ENCODE results near the gene PGAM2. TPM values are rescaled to one million over a fixed set of nuclear protein-coding genes. Genes with fewer than 3 reads are reported as not detected.

Gene PGAM2
- total and polyA plus RNA-seq, 2 experiments from 2014 or later = not detected

DNA sequence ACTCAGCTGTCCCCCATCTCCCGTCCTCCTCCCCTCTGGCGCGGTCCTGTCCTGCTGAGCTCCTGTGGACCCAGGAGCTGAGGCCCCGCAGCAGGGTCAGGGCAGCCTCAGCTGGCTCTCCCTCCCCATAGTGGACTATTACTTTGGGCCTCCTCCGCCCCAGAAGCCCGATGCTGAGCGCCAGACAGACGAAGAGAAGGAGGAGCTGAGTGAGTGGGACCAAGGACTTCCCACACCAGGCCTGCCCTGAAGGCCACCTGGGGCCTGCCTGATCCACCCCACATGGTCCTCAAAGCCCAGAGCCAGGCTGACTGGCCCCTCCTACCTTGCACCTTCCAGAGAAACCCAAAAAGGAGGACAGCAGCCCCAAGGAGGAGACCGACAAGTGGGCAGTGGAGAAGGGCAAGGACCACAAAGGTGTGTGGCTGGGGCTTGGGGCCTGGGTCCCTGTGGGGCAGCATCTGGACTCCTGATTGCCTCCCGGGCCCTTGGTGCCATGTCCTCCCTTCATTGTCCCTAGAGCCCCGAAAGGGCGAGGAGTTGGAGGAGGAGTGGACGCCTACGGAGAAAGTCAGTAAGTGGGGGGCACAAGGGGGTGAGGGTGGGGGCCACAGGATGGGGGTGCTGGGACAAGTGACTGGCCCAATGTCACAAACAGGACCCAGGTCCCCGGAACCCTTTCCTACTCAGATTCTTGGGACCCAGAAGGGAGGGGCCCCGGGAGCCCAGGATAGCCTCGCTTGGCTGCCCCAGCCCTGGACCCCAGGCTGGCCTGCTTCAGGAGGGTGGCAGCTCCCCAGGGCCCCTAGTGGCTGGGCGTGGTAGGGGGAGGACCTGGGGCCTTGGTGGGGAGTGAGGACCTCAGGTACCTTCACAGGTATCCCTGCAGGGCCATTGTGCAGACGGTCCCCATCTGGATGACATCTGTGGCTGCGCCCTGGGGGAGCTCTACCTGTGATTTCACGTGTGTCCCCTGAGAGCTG is 43.7 kb upstream of the PGAM2 start:
- Histone ChIP-seq H3K4me1 (ENCODE audit: insufficient read depth) (peaks cover 20% of the 10 kb centered on the region), H2AFZ (no peak overlapping the region), H3K79me2 (ENCODE audit: insufficient read depth) (peaks cover 26% of the 10 kb centered on the region), H3K9me3 (ENCODE audit: low read depth) (no peaks in the 10 kb centered on the region), H3K4me2 (ENCODE audit: unreplicated experiment) (no peak overlapping the region), H3F3A (ENCODE audit: insufficient read depth) (no peaks in the 10 kb centered on the region), H3K9ac (no peak overlapping the region), H3K27ac (no peak overlapping the region), H4K20me1 (ENCODE audit: insufficient read depth) (no peaks in the 10 kb centered on the region), H3K36me3 (ENCODE audit: low read depth) (no peaks in the 10 kb centered on the region), H3K9me2 (ENCODE audit: insufficient read depth) (no peaks in the 10 kb centered on the region), H3K27me3 (replicated peaks; ENCODE audit: insufficient read depth) (no peaks in the 10 kb centered on the region), H3K4me3 (no peak overlapping the region)
- 79 to 80% methylated on average over 15 to 21 of the region's 21 CpGs for WGBS, 2 experiments (ENCODE audit: low coverage in 1 of 2, low lambda C conversion rate in 2 of 2, missing lambda C conversion rate in 2 of 2)
- DNase-seq = no peak
- no peak for TF ChIP-seq EZH2phosphoT487 (IDR thresholded peaks at IDR 0.05; ENCODE audit: insufficient read depth, low read depth)
- no peak for TF ChIP-seq EZH2 (IDR thresholded peaks at IDR 0.05; ENCODE audit: insufficient read depth, poor library complexity, severe bottlenecking)
- in situ Hi-C loops (cut with MboI) = no loop called here

DNA sequence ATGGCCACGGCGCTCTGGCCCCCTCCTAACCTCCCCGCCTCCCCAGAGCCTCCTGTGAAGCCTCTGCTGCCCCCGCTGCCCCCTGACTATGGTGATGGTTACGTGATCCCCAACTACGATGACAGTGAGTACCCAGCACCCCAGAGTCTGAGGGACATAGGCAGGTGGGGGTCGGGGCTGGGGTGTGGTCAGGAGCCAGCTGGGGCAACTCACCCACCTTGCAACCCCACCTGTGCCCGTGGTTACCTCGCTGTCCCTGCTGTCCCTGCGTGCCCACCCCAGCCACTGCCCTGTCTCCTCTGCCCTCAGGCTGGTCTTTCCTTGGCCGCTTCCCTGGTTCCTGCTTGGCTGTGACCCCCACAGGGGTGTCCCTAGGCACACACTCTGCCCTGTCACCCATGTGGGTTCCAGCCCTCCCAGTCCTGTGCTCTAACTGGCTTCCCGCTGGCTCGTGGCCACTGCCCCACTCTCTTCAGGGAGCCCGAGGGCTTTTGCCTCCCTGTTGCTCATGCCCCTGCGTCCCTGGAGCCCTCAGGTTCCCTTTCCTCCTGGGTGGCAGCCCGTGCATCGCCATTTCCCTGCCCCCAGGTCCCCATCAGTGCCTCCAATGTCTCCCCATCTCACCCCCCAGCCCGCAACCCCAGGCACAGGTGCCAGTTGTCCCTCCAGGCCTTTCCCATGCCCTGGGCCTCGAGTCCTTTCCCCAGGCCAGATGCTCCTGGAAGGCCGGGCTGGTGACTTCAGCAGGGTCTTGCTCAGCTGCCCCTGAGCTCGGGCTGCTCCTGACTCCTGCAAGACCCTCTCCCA is 42.8 kb upstream of the PGAM2 start:
- H3K4me1 ChIP-seq (ENCODE audit: insufficient read depth) = peaks cover 20% of the 10 kb centered on the region
- 84 to 96% methylated on average over 14 to 21 of the region's 21 CpGs for WGBS, 2 experiments (ENCODE audit: low coverage in 1 of 2, low lambda C conversion rate in 2 of 2, missing lambda C conversion rate in 2 of 2)
- H3K4me3 ChIP-seq = no peak overlapping the region
- no peak for DNase-seq
- H3K9ac ChIP-seq = no peak overlapping the region
- peaks cover 6% of the 10 kb centered on the region; the same call in 1 of the 2 replicates for H3F3A ChIP-seq (ENCODE audit: insufficient read depth)
- no peaks in the 10 kb centered on the region for H3K36me3 ChIP-seq (ENCODE audit: low read depth)
- H3K79me2 ChIP-seq (ENCODE audit: insufficient read depth) = peaks cover 26% of the 10 kb centered on the region
- H3K27me3 ChIP-seq (replicated peaks; ENCODE audit: insufficient read depth) = no peaks in the 10 kb centered on the region
- no peak for TF ChIP-seq EZH2 (IDR thresholded peaks at IDR 0.05; ENCODE audit: insufficient read depth, poor library complexity, severe bottlenecking)
- no peak for TF ChIP-seq EZH2phosphoT487 (IDR thresholded peaks at IDR 0.05; ENCODE audit: insufficient read depth, low read depth)
- no peak overlapping the region for H3K27ac ChIP-seq
- H3K9me3 ChIP-seq (ENCODE audit: low read depth) = no peaks in the 10 kb centered on the region
- H3K4me2 ChIP-seq (ENCODE audit: unreplicated experiment) = no peak overlapping the region
- H4K20me1 ChIP-seq (ENCODE audit: insufficient read depth) = no peaks in the 10 kb centered on the region
- in situ Hi-C loops (cut with MboI) = no loop called here
- no peaks in the 10 kb centered on the region for H3K9me2 ChIP-seq (ENCODE audit: insufficient read depth)
- no peak overlapping the region for H2AFZ ChIP-seq

DNA sequence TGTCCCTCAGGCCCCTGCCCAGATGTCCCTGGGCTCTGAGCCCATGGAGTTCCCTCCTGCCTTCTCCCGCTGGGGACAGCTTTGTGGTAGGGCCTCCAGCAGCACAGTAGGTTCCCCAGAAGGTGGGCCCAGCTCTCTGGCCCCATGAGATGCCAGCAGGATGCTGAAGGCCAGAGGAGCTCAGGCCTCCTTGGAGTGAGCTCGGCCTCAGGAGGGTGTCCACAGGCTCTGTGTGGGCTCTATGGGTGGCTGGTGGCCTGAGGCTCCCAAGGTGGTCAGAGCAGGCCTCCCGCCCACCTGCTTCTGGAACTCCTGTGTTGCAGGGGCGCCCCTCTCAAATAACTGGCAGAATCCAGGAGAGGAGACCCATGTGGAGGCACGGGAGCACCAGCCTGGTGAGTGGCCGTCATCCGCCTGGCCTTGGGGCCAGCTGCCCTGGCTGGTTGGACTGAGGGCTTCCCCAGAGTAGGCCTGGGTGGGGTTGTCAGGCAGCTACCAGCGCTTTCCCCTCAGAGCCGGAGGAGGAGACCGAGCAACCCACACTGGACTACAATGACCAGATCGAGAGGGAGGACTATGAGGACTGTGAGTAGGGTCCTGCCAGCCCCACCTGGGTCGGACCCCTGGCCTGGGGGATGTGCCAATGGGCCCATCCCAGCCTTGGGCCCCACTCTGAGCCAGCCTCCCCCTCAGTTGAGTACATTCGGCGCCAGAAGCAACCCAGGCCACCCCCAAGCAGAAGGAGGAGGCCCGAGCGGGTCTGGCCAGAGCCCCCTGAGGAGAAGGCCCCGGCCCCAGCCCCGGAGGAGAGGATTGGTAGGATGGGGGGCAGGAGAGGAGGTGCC is 42.0 kb upstream of the PGAM2 start:
- Histone ChIP-seq H3K27ac (no peak overlapping the region), H3K9me2 (ENCODE audit: insufficient read depth) (no peaks in the 10 kb centered on the region), H3K9ac (peak overlapping the region; percentile 14; the same call in 1 of the 2 replicates), H4K20me1 (ENCODE audit: insufficient read depth) (no peaks in the 10 kb centered on the region), H3K4me1 (ENCODE audit: insufficient read depth) (peaks cover 24% of the 10 kb centered on the region), H3K4me3 (no peak overlapping the region), H3K36me3 (ENCODE audit: low read depth) (no peaks in the 10 kb centered on the region), H3K9me3 (ENCODE audit: low read depth) (no peaks in the 10 kb centered on the region), H3F3A (ENCODE audit: insufficient read depth) (peaks cover 14% of the 10 kb centered on the region), H3K4me2 (ENCODE audit: unreplicated experiment) (no peak overlapping the region), H2AFZ (no peak overlapping the region), H3K27me3 (replicated peaks; ENCODE audit: insufficient read depth) (no peaks in the 10 kb centered on the region), H3K79me2 (ENCODE audit: insufficient read depth) (peaks cover 26% of the 10 kb centered on the region)
- TF ChIP-seq EZH2phosphoT487 (IDR thresholded peaks at IDR 0.05; ENCODE audit: insufficient read depth, low read depth) = no peak
- no peak for TF ChIP-seq EZH2 (IDR thresholded peaks at IDR 0.05; ENCODE audit: insufficient read depth, poor library complexity, severe bottlenecking)
- WGBS, 2 experiments (ENCODE audit: low coverage in 1 of 2, low lambda C conversion rate in 2 of 2, missing lambda C conversion rate in 2 of 2) = 82 to 84% methylated on average over 15 to 17 of the region's 18 CpGs
- DNase-seq = no peak
- in situ Hi-C loops (cut with MboI) = no loop called here
